Stimulated activated CD8-positive, alpha-beta memory T cell treated with anti-CD3 and anti-CD28 coated beads, Interleukin-12 subunit alpha, Interleukin-12 subunit beta, amount 100 ng/mL, for 4 hours (primary cell): Measurements from ENCODE around the gene BIRC2.

Experiments
- DNase-seq: peaks from one replicate; pipeline ENCODE4 v3.0.0-alpha.2; 2020; ENCODE audit warnings: low read depth

The BIRC2 gene

DNA sequence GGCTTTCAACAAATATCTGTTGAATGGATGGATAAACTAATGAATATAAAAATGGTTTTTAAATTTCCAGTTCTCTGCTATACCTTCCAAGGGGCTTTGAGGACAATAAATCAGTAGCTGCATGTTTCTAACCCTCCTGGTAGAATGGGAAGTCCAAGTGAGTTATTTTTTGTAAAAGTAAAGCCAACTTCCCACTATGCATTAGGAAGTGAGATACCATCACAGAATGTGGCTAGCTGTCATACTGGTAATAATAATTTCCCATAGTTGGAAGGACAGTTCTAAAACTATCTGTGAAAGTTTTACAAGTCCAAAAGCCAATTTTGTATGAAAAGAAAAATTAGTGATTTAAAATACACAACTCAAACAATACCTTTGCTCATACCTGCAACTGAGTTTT, 55.5 kb downstream of the BIRC2 start:
- no peak for DNase-seq

DNA sequence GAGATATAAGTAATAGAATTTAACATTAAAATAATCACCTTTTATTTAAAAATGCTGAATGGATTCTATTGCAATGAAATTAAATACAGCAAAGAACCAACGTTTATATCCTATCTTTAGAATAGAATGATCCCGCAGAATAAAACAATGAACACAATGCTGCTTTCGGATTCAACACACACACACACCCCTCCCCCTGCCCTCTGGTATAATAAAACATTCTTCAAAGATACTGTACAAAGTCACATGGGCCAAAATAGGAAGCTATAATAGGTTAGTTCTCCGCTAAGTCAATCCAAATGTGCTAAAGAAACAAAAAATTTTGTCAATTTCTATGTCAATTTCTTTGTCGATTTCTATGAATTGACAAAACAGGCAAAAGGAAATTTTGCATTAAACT, 58.5 kb downstream of the BIRC2 start:
- no peak for DNase-seq

- DNase-seq: no peak
These were observed 59.1 kb downstream of the BIRC2 start for GRCh38 chr11:102406099-102406498.

DNA sequence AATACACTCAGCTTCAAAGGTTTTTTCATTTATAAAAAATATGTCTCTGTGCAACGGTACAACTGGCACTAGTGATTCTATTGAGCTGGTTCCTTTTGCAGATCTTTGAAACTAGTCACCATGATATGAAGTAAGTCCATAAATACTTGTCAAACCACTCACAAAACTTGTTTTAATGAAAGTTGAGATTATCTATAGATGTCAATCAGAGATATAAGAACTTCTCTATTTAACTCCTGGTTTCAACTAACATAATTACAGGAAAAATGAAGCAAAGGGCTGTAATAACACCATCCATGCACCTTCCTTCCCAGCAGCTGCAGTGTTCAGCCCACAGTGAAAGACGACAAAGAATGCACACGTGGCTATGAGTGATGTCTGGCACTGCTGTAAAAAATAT, 60.9 kb downstream of the BIRC2 start:
- no peak for DNase-seq

DNA sequence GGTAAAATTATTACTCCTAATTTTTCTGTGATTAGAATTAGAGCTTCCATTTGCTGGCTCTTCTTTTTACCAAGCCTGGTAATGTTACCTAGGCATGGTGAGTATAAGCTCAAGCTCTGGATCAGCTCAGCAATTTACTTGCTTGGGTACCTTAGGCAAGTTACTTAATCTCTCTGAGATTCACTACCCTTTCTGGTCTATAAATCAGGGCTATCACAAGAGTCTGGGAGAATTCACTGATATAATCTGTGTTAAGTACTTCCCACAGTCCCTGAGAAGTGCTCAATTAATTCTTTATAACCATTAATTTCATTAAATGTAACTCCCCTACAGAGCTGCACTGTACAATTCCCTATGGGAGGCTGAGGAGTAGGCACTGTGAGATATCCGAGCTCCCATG, 61.3 kb downstream of the BIRC2 start:
- no peak for DNase-seq

DNA sequence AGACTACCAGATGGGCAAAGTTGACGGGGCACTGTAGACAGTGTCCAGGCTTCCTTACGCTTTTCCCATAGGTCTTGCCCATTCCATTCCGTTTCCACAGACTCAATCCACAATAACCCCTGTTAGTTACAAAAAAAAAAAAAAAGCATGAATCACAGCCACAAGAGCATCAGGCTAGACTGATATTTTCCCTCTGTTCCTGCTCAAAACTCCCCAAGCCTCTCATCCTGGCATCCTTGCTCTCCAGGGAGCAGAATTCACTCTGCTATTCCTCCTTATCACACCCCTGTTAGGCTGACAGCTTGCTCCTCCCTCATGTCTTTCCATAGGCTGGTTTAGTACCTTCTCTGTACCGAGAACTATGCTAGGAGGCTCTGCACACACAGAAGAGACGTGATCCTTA, 63.4 kb downstream of the BIRC2 start:
- DNase-seq: no peak

DNA sequence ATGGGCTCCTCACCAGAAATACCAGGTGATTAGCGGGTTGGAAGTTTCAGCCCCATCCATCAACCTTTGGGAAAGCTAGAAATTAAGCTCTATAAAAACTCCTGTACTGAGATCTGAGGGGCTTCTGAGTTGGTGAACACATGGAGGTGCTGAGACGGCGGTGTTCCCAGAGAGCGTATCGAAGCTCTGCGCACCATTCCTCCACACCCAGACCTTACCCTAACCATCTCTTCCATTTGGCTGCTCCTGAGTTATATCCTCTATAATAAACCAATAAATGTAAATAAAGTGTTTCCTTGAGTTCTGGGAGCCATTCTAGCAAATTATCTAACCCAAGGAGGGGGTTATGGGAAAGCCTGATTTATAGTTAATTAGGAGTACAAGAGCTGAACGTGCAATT, 64.1 kb downstream of the BIRC2 start:
- DNase-seq: no peak

DNA sequence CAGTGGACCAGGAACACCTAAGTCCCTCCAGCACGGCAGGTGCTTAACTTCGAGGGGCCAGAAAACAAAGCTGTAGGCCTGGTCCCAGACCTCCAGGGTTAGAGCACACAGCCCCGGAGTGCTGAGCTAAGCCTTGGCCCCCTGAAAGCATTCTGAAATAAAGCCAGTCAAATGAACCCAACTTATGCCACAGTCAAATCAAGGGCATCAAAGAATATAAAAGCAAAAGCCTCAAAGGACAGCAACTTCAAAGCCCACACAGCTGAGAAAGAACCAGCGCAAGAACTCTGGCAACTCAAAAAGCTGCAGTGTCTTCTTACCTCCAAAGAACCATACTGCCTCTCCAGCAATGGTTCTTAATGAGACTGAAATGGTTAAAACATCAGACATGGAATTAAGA, 66.5 kb downstream of the BIRC2 start:
- DNase-seq: no peak

DNA sequence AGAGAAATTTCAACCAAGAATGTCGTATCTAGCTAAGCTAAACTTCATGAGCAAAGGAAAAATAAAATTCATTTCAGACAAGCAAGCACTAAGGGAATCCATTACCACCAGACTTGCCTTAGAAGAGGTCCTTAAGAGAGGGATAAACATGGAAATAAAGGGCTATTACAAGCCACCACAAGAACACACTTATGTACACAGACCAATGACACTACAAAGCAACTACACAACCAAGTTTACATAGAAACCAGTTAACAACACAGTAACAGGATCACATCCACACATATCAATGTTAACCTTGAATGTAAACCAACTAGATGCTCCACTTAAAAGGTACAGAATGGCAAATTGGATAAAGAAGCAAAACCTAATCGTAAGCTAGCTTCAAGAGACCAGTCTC, 67.5 kb downstream of the BIRC2 start:
- no peak for DNase-seq

DNA sequence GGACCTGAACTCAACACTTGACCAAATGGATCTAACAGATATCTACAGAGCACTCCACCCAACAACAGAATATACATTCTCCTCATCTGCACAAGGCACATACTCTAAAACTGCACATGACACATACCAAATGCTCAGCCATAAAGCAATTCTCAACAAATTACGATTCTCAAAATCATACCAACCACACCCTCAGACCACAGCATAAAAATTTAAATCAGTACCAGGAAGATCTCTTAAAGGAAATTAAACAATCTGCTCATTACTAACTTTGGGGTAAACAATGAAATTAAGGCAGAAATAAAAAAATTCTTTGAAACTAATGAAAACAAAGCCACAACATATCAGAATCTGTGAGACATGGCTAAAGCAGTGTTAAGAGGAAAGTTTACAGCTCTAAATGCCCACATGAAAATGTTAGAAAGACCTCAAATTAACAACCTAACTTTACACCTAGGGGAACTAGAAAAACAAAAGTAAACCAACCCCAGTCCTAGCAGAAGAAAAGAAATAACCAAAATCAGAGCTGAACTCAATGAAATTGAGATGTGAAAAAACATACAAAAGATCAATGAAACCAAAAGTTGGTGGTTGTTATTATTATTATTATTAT, 68.4 kb downstream of the BIRC2 start:
- DNase-seq: no peak

GRCh38 chr11:102416976-102417375, 70.0 kb downstream of the BIRC2 start:
- no peak for DNase-seq

- no peak for DNase-seq
These were observed 72.2 kb downstream of the BIRC2 start for GRCh38 chr11:102419181-102419580.

GRCh38 chr11:102420547-102420946, 73.5 kb downstream of the BIRC2 start:
- no peak for DNase-seq

DNA sequence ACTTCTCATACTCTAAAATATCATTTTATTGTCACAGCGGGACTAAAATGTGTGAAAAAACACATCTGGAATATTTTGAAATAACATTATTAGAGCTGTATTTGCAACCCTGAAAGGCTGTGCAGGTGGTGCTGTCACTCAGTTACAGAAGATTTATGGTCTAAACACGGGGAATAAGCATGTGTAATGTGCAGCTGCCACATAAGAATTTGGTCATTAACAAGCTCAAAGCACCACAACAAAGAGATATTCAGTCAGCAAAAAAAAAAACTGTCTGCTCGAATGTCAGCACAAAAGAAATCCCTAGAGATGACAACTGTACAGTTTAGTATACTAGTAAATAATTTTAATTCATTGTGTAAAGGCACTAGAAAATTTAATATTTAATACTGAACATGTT, 74.2 kb downstream of the BIRC2 start:
- no peak for DNase-seq

DNA sequence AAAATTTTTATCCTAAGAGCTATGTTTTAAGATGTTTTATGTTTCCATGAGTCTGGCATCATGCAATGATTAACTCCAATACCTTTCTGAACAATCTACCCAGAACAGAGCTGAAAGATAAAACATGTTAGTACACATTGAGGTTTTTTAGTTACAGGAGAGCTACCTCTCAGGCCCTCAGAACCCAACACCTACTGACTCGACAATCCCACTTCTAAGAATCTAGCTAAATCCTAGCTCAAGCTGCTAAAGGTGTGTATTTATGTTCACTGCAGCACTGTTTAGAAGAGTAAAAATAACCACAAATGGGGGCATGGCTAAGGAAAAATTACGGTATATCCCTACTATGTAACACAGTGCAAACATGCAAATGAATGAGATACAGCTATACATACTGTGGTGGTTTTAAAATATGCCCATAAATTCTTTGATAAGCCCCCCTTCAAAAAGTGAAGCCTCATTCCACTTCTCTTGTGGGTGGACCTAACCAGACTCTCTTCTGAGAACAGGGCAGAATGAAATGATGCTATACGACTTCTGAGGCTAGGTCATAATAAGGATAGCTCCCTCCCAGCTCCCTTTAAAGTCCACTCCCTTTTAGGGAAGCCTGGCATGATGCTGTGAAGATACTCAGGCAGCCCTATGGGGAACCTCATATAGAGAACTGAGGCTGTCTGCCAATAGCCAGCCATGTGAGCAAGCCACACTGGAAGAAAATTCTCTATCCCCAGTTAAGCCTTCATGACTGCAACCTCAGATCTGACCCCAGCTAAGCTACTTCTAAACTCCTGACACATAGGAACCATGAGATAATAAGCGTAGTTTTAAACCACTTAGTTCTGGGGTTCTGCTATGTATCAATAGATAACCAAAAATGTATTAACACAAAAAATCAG, 76.1 kb downstream of the BIRC2 start:
- DNase-seq: no peak

DNA sequence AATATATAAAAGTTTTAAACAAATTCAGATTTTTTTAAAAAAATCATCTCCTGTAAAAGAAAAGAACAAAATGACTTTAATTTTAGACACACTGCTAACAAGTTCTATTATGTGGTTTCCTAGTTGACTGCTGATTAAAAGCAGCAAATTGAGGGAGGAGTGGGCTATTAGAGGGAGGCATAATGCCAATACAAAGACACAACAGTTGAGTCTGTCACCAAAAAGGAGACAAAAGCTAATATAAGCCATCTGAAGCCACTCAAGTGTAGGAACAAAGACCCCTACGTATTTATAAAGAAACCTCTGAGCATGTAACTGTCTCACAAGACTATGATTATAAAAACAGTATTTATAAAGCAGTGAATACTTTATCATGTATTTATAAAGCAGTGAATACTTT, 76.9 kb downstream of the BIRC2 start:
- DNase-seq: no peak

DNA sequence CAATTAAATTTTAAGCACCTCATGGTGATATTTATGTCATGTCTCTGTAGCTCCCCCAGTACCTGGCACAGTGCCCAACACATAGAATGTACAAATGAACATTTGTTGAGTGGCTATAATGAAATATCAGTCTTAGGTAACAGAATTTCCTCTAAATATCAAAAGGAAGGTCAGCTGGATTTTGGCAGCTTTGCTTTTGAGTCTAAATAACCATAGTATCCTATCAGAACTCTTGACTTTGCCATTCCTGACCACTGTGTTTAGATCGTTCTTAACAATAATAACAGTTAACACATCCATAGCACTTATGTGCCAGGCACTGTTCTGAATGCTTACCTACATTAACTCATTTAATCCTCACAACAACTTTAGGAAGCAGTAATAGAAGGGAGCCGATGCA, 79.0 kb downstream of the BIRC2 start:
- DNase-seq: no peak

DNA sequence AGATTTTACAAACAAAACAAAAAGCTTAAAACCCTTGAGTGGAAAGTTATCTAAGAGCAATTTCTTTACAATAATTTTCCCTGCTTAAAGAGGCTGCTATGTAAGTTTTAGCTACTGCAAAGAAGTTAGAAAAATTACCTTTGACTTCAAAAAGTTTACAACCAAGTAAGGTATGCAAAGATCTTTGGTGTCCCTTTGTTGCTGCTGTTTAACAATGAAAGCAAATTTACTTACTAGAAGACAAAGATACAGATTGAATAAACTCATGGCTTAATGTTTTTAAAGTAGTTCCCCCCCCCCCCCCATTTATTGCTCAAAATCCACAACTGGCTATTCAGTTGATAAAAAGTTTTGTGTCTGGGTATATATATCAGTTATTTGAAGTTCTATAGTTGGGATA, 79.6 kb downstream of the BIRC2 start:
- DNase-seq: no peak

- no peak for DNase-seq
These were observed 80.1 kb downstream of the BIRC2 start for GRCh38 chr11:102427068-102427467.
